HG03139 (cell line): ENCODE results near the gene HEXD.
A peak's percentile ranks its signal among the peaks of the same experiment; 100 is the strongest.
"Not testable (repeated sequence)": the region's sequence is repeated elsewhere in the genome, so short reads cannot be mapped to it uniquely, and the experiment has no call there.

ENCODE experiments used
- ATAC-seq: cut with Tn5 transposase; IDR thresholded peaks from one replicate; pipeline ENCODE4 v1.9.1; 2021; ENCODE audit not compliant: unreplicated experiment

HEXD gene

DNA sequence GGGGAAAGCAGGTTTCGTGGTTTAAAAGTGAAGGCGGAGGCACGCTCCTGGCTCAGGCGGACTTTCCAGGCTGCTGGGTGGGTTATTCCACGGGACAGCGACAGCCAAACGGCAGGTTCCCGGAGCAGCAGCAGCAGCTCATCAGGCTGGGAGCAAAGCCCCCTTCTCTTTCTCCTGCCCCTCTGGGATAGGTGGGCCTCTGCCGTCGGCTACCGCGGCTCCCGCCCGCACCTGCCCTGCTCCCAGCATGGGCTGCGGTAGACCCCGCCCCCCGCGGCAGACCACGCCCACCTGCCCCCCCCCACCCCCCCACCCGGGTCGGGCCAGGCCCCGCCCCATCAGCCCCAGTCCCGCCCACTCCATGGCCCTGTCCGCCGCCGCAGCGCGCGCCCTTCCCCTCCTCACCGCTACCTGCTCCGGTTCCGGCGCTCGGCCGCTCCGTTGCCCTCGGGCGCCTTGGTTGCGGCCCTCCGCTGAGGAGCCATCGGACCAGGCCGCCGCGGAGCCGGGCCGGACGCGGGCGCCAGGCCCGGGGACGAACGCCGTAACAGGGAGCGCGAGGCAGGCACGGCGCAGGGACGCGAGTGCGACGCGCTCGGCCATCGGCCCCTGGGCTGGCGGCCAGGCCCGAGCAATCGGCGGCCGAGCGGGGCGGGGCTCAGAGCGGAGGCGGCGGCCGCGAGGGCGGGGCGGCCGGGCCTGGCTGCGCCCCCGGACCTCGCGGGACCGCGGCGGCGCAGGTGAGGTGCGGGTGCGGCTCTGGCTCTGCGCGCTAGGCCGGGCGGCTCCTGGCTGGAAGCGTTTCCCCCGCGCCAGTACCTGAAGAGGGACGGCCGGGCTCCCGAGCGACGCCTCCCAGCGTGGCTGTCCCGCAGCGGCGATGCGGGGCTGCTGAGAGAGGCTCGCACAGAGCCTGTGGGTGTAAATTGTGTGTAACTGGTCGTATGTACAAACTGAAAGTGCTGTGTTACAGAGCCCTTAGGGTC is at the start of gene HEXD, which contains the start of gene OGFOD3:
Gene HEXD (plus strand): TSS at position 347 of the 986 bp plus-strand sequence. CDS start 1,453 bp downstream, outside the sequence.
Gene OGFOD3 (minus strand): TSS at position 586 of the 986 bp plus-strand sequence. CDS start 101 bp downstream, at position 485.
- ATAC-seq: peak; percentile 71

DNA sequence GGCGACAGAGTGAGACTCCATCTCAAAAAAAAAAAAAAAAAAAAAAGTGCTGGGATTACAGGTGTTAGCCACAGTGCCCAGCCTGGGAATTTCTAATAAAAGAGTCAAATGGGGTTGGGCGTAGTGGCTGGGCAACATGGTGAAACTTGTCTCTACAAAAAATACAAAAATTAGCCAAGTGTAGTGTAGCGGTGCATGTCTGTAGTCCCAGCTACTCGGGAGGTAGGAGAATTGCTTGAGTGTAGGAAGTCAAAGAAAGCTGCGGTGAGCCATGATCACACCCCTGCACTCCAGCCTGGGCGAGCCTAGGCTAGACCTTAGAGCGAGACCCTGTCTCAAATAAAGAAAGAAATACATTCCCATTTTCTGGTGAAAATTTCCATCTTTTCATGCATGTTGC is 48.9 kb upstream of the HEXD start:
- no peak for ATAC-seq

DNA sequence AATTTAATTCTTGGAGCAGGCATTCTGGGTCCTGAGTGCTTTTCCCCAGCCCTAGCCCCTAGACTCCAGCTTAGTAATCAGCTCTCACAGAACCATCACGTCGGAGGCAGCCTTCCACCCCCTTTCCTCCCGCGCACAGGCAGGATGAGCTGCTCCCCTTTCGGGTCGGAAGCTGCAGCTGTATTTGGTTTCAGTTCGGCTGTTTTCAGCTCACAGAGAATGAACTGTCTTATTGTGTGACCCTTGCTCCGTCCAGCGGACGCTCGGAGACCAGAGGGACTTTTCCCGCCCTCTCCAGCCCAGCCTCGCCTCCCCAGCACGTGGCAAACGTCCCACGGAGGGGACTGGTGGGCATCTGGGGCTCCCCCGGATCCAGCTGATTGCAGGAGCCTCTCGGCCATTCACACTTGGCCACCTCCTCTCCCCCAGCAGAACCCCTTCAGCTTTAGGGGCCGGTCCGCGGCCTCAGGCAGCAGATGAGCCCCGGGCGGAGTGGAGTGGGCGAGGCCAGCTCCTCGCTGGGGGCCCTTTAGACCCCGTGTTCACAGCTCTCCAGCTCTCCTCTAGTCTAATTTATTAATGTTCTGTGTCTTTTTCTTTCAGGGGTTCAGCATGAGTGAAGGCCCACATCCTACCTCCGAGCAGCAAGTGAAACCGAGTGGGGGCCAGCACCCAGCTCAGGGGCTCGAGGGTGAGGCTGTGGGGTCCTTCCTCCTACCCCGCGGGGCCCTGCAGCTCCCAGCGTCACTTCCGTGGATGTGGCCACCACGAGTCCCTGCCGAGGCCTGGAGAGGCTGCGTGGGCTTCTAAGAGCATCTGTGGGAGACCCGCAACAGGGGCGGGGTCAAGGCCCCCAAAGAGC is 47.4 kb upstream of the HEXD start:
- ATAC-seq: no peak

DNA sequence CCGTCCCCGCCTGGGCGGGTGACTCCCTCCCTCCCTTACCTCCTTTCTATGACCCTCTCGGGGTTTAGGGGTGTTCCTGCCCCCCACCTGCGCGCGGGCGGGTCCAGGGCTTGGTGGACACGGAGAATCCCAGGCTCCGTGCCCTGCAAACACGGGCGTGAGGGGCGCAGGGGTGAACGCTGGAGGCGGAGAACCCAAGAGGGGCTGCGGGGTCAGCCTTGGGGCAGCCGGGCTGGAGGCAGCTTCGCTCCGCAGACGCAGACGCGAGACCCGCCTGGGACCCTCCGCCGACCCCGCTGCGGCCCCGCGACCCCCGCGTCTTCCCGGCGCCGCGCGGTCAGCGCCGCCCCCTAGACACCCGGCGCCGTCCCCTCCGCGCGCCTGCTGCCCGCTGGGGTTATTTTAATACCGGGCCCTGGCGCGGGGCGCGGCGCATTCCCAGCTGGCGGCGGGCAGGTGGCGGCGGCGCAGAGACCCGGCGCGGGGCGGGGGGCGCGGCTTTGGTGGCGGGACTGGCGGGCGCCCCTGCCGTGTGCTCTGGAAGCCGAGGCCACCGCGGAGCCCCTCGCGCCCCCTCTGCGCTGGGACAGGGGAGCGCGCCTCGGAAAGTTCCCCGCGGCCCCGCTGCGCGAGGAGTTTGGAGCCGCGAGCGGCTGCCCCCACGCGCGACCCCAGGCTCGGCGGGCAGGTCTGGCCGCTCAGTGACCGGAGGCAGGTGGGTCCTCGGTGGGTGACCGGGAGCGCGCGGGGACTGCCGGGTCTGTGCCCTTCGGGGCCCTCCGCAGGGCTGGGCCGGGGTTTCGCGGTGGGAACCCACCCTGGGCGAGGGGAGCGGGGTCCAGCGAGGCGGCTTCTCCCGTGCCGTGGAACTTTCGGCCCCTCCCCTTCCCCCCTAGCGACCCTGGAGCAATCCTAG is 46.6 kb upstream of the HEXD start, which contains the start of gene UTS2R:
Gene UTS2R (plus strand): TSS at position 433 of the 916 bp plus-strand sequence. CDS start 2,560 bp downstream, outside the sequence.
- ATAC-seq: no peak

DNA sequence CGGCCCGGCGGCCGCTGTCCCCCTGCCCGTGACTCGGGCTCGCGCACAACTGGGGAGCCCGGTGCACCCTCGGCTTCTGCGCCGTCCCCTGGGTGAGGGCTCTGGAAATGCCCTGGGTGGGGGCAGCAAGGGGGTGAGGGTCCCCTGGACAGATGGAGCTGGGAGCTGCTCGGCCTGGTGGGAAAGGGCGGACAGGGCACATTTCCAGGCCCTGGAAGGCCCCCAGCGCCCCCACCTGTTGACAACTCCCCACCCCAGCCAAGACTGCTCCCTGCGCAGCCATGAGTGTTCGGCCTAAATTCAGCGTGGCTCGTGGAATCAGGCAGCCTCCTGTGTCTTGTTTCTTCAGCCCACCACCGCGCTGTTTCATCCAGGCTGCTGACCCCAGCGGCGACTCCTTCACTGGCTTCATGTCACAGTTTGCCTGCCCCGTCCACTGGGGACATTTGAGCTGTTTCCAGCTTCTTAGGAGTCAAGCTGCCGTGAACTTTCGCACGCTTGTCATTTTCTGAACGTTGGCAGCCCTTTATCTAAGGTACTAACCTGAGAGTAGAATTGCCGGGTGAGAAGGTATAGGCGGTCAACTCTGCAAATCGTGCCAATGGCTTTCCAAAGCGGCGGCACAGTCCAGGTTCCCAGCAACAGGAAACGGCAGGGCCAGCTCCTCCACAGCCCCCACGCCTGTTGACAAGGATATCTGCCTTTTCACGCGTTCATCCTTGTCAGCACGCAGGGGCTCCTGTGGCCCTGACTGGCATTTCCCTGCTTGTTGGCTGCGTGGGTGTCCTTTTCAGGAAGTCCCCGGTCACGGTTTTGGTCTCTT is 45.7 kb upstream of the HEXD start:
- no peak for ATAC-seq

DNA sequence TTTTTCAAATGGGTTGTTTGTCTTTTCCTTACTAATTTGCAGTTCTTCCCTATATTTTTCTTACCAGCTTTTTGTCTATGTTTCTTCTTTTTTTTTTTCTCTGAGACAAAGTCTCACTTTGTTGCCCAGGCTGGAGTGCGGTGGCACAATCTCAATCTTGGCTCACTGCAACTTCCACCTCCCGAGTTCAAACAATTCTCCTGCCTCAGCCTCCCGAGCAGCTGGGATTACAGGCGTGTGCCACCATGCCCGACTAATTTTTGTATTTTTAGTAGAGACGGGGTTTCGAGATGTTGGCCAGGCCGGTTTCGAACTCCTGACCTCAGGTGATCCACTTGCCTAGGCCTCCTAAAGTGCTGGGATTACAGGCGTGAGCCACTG is 45.1 kb upstream of the HEXD start:
- not testable (repeated sequence) for ATAC-seq

DNA sequence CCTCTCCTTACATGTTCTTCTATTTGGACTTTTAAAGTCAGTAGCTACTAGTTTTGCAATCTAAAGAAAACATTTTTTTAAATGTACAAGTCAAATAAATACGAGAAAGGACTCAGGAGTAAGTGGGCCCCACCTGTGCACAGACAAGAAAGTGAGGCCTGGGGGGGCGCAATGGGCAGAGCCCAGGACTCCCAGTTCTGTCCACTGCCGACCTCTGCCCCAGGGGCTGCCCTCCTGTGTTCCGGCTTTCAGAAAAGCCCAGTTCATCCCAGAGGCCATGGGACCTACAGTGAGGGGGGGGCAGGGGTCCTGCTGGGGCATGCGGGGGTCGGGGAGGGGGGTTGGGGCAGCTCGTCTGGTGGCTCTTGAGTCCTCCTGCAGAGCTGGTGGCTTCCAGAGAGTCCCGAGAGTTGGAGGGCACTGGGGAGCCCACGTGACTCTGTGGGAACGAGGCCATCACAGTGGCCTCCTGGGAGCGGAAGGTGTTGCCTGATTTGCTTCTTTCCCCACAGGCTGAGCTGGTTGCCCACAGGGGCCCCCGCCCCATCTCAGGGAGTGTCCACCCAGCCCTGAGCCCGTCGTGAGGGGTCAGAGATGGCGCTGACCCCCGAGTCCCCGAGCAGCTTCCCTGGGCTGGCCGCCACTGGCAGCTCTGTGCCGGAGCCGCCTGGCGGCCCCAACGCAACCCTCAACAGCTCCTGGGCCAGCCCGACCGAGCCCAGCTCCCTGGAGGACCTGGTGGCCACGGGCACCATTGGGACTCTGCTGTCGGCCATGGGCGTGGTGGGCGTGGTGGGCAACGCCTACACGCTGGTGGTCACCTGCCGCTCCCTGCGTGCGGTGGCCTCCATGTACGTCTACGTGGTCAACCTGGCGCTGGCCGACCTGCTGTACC is 44.2 kb upstream of the HEXD start:
- ATAC-seq: no peak

DNA sequence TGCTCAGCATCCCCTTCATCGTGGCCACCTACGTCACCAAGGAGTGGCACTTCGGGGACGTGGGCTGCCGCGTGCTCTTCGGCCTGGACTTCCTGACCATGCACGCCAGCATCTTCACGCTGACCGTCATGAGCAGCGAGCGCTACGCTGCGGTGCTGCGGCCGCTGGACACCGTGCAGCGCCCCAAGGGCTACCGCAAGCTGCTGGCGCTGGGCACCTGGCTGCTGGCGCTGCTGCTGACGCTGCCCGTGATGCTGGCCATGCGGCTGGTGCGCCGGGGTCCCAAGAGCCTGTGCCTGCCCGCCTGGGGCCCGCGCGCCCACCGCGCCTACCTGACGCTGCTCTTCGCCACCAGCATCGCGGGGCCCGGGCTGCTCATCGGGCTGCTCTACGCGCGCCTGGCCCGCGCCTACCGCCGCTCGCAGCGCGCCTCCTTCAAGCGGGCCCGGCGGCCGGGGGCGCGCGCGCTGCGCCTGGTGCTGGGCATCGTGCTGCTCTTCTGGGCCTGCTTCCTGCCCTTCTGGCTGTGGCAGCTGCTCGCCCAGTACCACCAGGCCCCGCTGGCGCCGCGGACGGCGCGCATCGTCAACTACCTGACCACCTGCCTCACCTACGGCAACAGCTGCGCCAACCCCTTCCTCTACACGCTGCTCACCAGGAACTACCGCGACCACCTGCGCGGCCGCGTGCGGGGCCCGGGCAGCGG is 43.4 kb upstream of the HEXD start:
- ATAC-seq: no peak

DNA sequence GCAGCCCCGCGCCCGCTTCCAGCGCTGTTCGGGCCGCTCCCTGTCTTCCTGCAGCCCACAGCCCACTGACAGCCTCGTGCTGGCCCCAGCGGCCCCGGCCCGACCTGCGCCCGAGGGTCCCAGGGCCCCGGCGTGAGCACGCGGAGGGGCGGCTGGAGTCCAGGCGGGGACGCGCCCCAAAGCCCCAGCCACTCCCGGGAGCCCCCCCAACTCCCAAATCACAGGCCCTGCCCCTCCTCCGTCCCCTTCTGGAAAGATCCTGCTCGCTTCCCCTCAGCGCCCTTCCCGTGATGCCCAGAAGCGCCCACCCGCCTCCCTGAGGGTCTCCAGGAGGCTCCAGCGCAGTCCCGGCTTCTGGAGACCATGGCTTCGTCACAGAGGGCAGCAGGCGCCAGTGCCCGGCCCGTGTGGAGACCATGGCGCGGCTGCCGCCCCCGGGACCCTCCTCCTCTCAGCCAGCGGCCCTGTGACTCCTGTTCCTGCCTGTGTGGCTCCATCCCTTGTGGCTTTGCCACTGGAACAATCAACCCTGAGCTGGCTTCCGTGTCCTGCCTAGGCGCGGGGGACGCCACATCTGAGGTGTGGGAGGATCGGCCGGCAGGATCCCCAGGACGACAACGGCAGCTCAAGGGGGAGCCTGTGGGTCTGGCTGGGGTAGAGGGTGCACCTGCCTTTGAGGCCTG is 42.6 kb upstream of the HEXD start:
- ATAC-seq: no peak

DNA sequence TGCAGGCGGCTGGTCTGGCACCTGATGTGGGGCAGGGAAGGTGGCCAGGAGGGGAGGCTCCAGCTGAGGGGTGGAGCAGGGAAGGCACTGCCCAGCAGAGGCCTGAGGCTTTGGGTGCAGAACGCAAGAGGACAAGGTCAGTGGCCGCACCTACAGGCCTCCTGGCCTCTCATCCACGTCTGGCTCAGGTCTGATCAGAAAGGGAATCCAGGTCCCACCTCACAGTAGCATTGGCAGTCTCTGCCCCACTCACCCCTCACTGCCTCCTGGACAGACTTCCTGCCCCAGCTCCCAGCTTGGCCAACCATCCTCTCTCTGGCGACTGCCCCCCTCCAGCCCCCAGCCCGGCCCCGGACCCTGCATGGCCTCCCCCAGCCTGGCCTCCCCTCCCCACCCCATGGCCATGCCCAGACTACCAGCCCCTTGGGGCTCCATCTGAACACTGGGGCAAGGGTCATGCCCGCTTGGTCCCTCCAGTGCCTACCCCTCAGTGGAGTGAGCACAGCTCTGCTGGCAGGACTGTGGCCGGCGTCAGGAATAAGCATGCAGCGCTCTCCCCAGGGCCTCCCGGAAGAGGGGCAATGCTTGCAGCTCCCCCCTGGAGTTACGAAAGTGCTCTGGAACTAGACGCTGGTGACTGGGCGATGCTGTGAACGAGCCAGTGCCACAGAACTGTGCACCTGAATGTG is 42.0 kb upstream of the HEXD start:
- ATAC-seq: no peak

DNA sequence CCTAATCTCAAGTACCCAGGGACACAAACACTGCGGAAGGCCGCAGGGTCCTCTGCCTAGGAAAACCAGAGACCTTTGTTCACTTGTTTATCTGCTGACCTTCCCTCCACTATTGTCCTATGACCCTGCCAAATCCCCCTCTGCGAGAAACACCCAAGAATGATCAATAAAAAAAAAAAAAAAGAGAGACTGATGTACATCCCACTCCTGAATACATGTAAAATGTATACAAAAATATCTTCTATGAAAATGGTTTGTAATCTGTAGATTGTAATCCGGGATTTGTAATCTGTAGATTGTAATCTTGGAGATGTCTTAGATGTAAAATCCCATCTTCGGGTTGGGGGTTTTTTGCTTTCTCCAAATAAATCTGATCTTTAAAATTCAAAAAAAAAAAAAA is 40.9 kb upstream of the HEXD start:
- ATAC-seq: not testable (repeated sequence)

DNA sequence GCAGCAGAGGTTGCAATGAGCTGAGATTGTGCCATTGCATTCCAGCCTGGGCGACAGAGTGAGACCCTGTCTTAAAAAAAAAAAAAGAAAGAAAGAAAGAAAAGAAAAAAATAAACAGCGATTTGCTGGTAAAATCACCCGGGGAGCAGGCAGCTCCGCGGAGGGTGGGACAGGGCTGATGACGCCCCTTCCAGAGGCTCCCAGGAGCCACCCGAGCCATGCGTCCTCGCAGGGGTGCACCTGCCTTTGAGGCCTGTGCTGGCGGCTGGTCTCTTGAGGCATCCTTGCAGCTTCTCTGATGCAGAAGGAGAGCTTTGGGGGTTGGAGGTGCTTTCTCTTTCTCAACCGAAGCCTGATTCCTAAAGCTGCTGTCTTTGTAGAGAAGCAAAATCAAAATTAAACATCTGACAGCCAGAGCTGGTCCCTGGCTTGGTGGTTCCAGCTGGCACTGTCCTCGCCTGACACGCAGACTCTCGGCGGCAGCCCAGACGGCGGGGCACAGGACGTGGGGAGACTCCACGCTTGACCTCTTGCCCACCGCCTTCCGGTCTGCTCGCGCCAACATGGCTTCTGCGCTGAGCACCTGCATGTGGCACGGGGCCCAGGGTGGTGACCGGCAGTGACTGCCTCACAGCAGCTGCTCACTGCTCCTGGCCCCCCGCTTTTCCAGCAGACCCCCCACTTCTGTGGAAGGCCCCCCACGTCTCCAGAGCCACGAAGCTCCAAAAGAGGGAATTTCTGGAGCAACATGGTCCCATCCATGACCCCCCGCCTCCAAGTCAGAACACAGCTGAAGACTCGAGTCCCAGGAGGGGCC is 40.0 kb upstream of the HEXD start:
- ATAC-seq: no peak

DNA sequence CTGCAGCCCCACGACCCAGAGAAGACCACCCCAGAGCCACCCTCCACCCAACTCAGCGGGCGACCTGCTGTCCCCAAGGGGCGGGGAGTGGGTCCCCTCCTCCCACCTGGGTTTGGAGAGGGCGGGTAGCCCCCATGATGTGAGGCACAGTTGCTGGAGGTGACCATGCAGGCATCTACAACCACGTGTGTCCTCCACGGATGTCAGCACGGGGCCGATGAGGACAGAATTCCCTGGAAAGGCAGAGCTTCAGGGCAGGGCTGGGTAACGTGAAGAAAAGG is 39.5 kb upstream of the HEXD start:
- no peak for ATAC-seq

DNA sequence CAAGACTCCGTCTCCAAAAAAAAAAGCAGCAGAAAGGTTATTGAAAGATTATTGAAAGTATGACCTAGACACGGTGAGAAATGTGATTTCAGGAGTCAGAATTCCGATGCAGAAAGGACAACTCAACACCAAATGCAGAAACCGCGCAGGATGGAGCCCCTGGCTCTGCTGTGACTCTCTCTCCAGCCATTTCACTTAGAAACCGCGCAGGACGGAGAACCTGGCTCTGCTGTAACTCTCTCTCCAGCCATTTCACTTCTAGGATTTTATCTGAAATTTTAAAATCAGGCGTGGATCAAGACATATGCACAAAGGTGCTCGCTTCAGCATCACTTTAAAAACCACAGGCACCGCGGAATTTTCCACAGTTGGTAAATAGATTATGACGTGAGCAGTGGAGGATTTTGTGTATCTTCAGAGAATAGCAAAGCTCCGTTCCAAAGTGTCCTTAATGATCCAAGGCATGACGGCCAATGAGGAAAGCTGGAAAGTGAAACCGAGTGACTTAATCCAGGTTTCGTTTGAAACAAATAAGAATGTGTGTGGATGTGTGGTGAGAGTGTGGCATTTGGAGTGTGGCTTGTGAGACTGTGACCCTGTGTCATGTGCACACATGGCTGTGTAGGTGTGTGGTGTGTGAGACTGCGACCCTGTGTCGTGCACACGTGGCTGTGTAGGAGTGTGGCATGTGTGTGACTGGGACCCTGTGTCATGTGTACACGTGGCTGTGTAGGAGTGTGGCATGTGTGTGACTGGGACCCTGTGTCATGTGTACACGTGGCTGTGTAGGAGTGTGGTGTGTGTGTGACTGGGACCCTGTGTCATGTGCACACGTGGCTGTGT is 37.1 kb upstream of the HEXD start:
- no peak for ATAC-seq

DNA sequence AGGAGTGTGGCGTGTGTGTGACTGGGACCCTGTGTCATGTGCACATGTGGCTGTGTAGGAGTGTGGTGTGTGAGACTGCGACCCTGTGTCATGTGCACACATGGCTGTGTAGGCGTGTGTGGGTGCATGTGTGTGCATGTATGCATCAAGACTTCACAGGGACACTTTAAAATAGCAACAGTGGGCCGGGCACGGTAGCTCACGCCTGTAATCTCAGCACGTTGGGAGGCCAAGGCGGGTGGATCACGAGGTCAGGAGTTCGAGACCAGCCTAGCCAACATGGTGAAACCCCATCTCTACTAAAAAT is 36.5 kb upstream of the HEXD start:
- ATAC-seq: not testable (repeated sequence)
